Uterus (tissue), 4 donors: ENCODE results near the gene LY9. TPM values are rescaled to one million over a fixed set of nuclear protein-coding genes. Genes with fewer than 3 reads are reported as not detected.

Experiments used
- DNase-seq, 2 donors: peaks; one replicate each; pipeline ENCODE4 v3.0.0-alpha.2; 2019 to 2020
- H3K27ac ChIP-seq, 2 donors: fragments of 200-600 bp; sonication (generic); 1 replicate in 1 of 2; 2 replicates in 1 of 2; pipeline ENCODE4 v1.5.1; 2016 to 2018
- H3K27me3 ChIP-seq, 2 donors: fragments of 200-600 bp; sonication (generic); one replicate each; pipeline ENCODE4 v1.5.1; 2018 to 2019; ENCODE audit warnings: control low read depth in 1 of 2
- H3K36me3 ChIP-seq, 2 donors: fragments of 200-600 bp; sonication (generic); one replicate each; pipeline ENCODE4 v1.5.1; 2019; ENCODE audit warnings: control low read depth in 1 of 2
- H3K4me1 ChIP-seq, 2 donors: fragments of 200-600 bp; sonication (generic); one replicate each; pipeline ENCODE4 v1.5.1; 2018 to 2019; ENCODE audit warnings: control low read depth in 1 of 2
- H3K4me3 ChIP-seq, 2 donors: fragments of 200-600 bp; sonication (generic); 1 replicate in 1 of 2; 2 replicates in 1 of 2; pipeline ENCODE4 v1.5.1; 2018 to 2019; ENCODE audit warnings: mild to moderate bottlenecking in 1 of 2
- H3K9me3 ChIP-seq, 2 donors: fragments of 200-600 bp; sonication (generic); one replicate each; pipeline ENCODE4 v1.5.1; 2019; ENCODE audit warnings: control low read depth in 1 of 2
- POLR2A ChIP-seq, 2 donors: fragments of 450-650 bp; IDR thresholded peaks; one replicate each; pipeline ENCODE4 v1.6.1; 2016; ENCODE audit warnings: antibody characterized with exemption in 2 of 2, mild to moderate bottlenecking in 1 of 2, moderate library complexity in 1 of 2
- intact Hi-C: fragments of 100-400 bp; cut with DNase I; formaldehyde crosslinking; loops from one replicate; pipeline ENCODE4 v1.15.1; 2023; ENCODE audit warnings: low total_unique reads
- total RNA-seq, 4 donors: library from RNA; depleted of rRNA in 3 of 4; stranded (reverse); fragments of >200 nt in 3 of 4; gene quantifications; one replicate each; pipeline versions ENCODE4 v1.1.0 to v1.2.4, GENCODE V29; 2014 to 2023
- TF ChIP-seq, protein P1 (sequence below), 4 experiments: fragments of 200-600 bp in 2 of 4; fragments of 450-650 bp in 2 of 4; sonication (generic) in 2 of 4; IDR thresholded peaks; one replicate each; pipeline ENCODE4 v1.5.1; 2016 to 2019; ENCODE audit warnings: antibody characterized with exemption in 4 of 4, mild to moderate bottlenecking in 2 of 4, moderate library complexity in 1 of 4
- donor health status: DM: yes; HTN: yes; CAD: no.

Gene LY9
- total RNA-seq, 4 donors from 2014 or later = 0.35 to 0.70 TPM; not detected in 2

DNA sequence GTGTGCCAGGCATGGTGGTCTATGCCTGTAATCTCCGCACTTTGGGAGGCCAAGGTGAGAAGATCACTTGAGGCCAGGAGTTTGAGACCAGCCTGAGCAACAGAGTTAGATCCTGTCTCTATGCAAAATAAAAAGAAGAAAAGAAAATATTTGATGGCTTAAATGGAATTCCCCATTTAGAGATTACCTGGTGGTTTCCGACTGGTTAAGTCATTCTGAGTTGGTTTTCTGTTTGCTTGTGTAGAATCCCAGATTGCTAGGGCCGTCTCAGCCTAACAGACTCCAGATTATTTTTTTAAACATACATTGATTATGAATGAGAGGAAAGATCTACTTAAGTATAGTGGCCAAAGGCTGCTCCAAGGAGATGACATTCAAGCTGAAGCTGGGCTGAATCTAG, 22.9 kb upstream of the LY9 start:
- DNase-seq = no peak
- Histone ChIP-seq H3K36me3 (no peaks in the 10 kb centered on the region), H3K9me3 (no peaks in the 10 kb centered on the region), H3K4me3 (no peak overlapping the region), H3K27ac (no peak overlapping the region), H3K27me3 (no peaks in the 10 kb centered on the region), H3K4me1 (no peaks in the 10 kb centered on the region)
- intact Hi-C loops = no loop called here
- TF ChIP-seq, protein P1, sequence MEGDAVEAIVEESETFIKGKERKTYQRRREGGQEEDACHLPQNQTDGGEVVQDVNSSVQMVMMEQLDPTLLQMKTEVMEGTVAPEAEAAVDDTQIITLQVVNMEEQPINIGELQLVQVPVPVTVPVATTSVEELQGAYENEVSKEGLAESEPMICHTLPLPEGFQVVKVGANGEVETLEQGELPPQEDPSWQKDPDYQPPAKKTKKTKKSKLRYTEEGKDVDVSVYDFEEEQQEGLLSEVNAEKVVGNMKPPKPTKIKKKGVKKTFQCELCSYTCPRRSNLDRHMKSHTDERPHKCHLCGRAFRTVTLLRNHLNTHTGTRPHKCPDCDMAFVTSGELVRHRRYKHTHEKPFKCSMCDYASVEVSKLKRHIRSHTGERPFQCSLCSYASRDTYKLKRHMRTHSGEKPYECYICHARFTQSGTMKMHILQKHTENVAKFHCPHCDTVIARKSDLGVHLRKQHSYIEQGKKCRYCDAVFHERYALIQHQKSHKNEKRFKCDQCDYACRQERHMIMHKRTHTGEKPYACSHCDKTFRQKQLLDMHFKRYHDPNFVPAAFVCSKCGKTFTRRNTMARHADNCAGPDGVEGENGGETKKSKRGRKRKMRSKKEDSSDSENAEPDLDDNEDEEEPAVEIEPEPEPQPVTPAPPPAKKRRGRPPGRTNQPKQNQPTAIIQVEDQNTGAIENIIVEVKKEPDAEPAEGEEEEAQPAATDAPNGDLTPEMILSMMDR (IDR thresholded peaks at IDR 0.05) = no peak
- TF ChIP-seq POLR2A (IDR thresholded peaks at IDR 0.05) = no peak

- intact Hi-C loops = no loop called here
- Histone ChIP-seq H3K9me3 (no peaks in the 10 kb centered on the region), H3K36me3 (no peaks in the 10 kb centered on the region), H3K27me3 (no peaks in the 10 kb centered on the region), H3K4me1 (no peaks in the 10 kb centered on the region), H3K27ac (no peak overlapping the region), H3K4me3 (no peak overlapping the region)
- no peak for DNase-seq
- TF ChIP-seq, protein P1 (IDR thresholded peaks at IDR 0.05) = no peak
- no peak for TF ChIP-seq POLR2A (IDR thresholded peaks at IDR 0.05)
These were observed 20.9 kb upstream of the LY9 start for GRCh38 chr1:160774886-160775719.

GRCh38 chr1:160776178-160776577, 19.8 kb upstream of the LY9 start:
- H3K9me3 ChIP-seq = no peaks in the 10 kb centered on the region
- intact Hi-C loops = no loop called here
- H3K4me1 ChIP-seq = no peaks in the 10 kb centered on the region
- no peaks in the 10 kb centered on the region for H3K36me3 ChIP-seq
- no peak for TF ChIP-seq POLR2A (IDR thresholded peaks at IDR 0.05)
- TF ChIP-seq, protein P1 (IDR thresholded peaks at IDR 0.05) = no peak
- H3K4me3 ChIP-seq = no peak overlapping the region
- no peaks in the 10 kb centered on the region for H3K27me3 ChIP-seq
- DNase-seq = no peak
- no peak overlapping the region for H3K27ac ChIP-seq

GRCh38 chr1:160777486-160778089, 18.4 kb upstream of the LY9 start:
- no peaks in the 10 kb centered on the region for H3K27me3 ChIP-seq
- DNase-seq = no peak
- H3K36me3 ChIP-seq = no peaks in the 10 kb centered on the region
- no peak overlapping the region for H3K4me3 ChIP-seq
- no peak for TF ChIP-seq POLR2A (IDR thresholded peaks at IDR 0.05)
- TF ChIP-seq, protein P1 (IDR thresholded peaks at IDR 0.05) = no peak
- intact Hi-C loops = no loop called here
- H3K9me3 ChIP-seq = no peaks in the 10 kb centered on the region
- no peak overlapping the region for H3K27ac ChIP-seq
- H3K4me1 ChIP-seq = no peaks in the 10 kb centered on the region

DNA sequence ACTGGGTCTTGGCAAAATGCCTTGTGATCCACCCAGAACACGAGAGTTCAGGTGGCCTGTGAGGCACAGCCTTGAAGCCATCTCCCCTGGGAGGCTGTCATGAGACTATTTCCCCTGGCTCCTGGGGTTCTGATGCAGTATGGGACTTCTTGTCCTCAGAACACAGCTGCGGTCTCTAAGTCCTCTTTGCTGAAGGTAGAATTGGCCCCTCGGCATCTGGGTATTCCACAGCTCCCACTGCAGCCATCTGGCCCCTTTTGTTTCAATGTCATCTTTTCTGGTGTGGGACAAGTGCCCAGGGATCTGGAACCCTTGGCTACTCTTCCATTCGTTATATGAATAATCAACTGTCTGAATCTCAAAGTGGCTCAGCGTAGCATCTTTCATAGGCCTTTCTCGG, 17.0 kb upstream of the LY9 start:
- no peaks in the 10 kb centered on the region for H3K36me3 ChIP-seq
- no peaks in the 10 kb centered on the region for H3K4me1 ChIP-seq
- no peak overlapping the region for H3K27ac ChIP-seq
- H3K9me3 ChIP-seq = no peaks in the 10 kb centered on the region
- DNase-seq = no peak
- no peaks in the 10 kb centered on the region for H3K27me3 ChIP-seq
- H3K4me3 ChIP-seq = no peak overlapping the region
- TF ChIP-seq, protein P1 (IDR thresholded peaks at IDR 0.05) = no peak
- no peak for TF ChIP-seq POLR2A (IDR thresholded peaks at IDR 0.05)
- intact Hi-C loops = no loop called here
